Ishikawa (cell line): ENCODE measurements around the gene FHIT.

Experiments used
- CEBPB ChIP-seq: IDR thresholded peaks from 2 replicates; pipeline ENCODE4 v1.6.1; 2012
- CREB1 ChIP-seq: IDR thresholded peaks from 2 replicates; pipeline ENCODE4 v1.6.1; 2012; ENCODE audit warnings: low read depth
- EGR1 ChIP-seq: IDR thresholded peaks from 2 replicates; pipeline ENCODE4 v1.6.1; 2012
- EP300 ChIP-seq: IDR thresholded peaks from 2 replicates; pipeline ENCODE4 v1.6.1; 2012; ENCODE audit warnings: borderline replicate concordance
- FOXM1 ChIP-seq: IDR thresholded peaks from 2 replicates; pipeline ENCODE4 v1.6.1; 2012; ENCODE audit warnings: low read depth, borderline replicate concordance
- MAX ChIP-seq: IDR thresholded peaks from 2 replicates; pipeline ENCODE4 v1.6.1; 2012
- NFIC ChIP-seq: IDR thresholded peaks from 2 replicates; pipeline ENCODE4 v1.6.1; 2012
- RAD21 ChIP-seq: IDR thresholded peaks from 2 replicates; pipeline ENCODE4 v1.6.1; 2012; ENCODE audit warnings: low read depth
- REST ChIP-seq: IDR thresholded peaks from 2 replicates; pipeline ENCODE4 v1.6.1; 2012; ENCODE audit warnings: low read depth, mild to moderate bottlenecking
- TAF1 ChIP-seq: IDR thresholded peaks from 2 replicates; pipeline ENCODE4 v1.6.1; 2012; ENCODE audit warnings: low read depth, mild to moderate bottlenecking
- TCF12 ChIP-seq: IDR thresholded peaks from 2 replicates; pipeline ENCODE4 v1.6.1; 2012; ENCODE audit warnings: low read depth
- TEAD4 ChIP-seq: IDR thresholded peaks from 2 replicates; pipeline ENCODE4 v1.6.1; 2012
- USF1 ChIP-seq: IDR thresholded peaks from 2 replicates; pipeline ENCODE4 v1.6.1; 2012
- YY1 ChIP-seq: IDR thresholded peaks from 2 replicates; pipeline ENCODE4 v1.6.1; 2012; ENCODE audit warnings: low read depth
- ZBTB7A ChIP-seq: IDR thresholded peaks from 2 replicates; pipeline ENCODE4 v1.6.1; 2012; ENCODE audit warnings: low read depth

FHIT gene

GRCh38 chr3:60114191-60114590, 1137.1 kb downstream of the FHIT start:
- TF ChIP-seq RAD21 (no peak), CEBPB (no peak), NFIC (no peak), TCF12 (no peak), TAF1 (no peak), EGR1 (no peak), REST (no peak), EP300 (no peak), YY1 (no peak), FOXM1 (no peak), TEAD4 (no peak), ZBTB7A (no peak), CREB1 (no peak), USF1 (no peak), MAX (no peak)

GRCh38 chr3:60107275-60107674, 1144.0 kb downstream of the FHIT start:
- TF ChIP-seq NFIC (no peak), CEBPB (no peak)

GRCh38 chr3:60102154-60102553, 1149.1 kb downstream of the FHIT start:
- TF ChIP-seq TEAD4: no peak
- no peak for TF ChIP-seq ZBTB7A
- no peak for TF ChIP-seq CREB1
- no peak for TF ChIP-seq CEBPB
- no peak for TF ChIP-seq NFIC
- no peak for TF ChIP-seq EGR1
- no peak for TF ChIP-seq RAD21
- no peak for TF ChIP-seq USF1
- TF ChIP-seq TAF1: no peak
- TF ChIP-seq REST: no peak
- TF ChIP-seq YY1: no peak
- TF ChIP-seq FOXM1: no peak
- no peak for TF ChIP-seq EP300
- no peak for TF ChIP-seq TCF12
- no peak for TF ChIP-seq MAX

GRCh38 chr3:60101621-60102020, 1149.6 kb downstream of the FHIT start:
- TF ChIP-seq TAF1: no peak
- no peak for TF ChIP-seq EGR1
- no peak for TF ChIP-seq FOXM1
- no peak for TF ChIP-seq USF1
- no peak for TF ChIP-seq CREB1
- TF ChIP-seq YY1: no peak
- no peak for TF ChIP-seq CEBPB
- no peak for TF ChIP-seq TEAD4
- TF ChIP-seq REST: no peak
- no peak for TF ChIP-seq MAX
- TF ChIP-seq TCF12: no peak
- no peak for TF ChIP-seq ZBTB7A
- no peak for TF ChIP-seq EP300
- TF ChIP-seq RAD21: no peak
- TF ChIP-seq NFIC: no peak
